GM12865 (cell line): ENCODE data around the gene HELZ.
"Not testable (repeated sequence)": the region's sequence is repeated elsewhere in the genome, so short reads cannot be mapped to it uniquely, and the experiment has no call there.

Experiments
- DNase-seq: peaks from one replicate; pipeline ENCODE4 v3.0.0; 2010; ENCODE audit warnings: low read depth
- H3K4me3 ChIP-seq: 2 replicates; pipeline ENCODE4 v1.5.1; 2011; ENCODE audit warnings: mild to moderate bottlenecking, low read depth, low read length, control low read depth
- TF ChIP-seq, protein P1 (sequence below): IDR thresholded peaks from 2 replicates; pipeline ENCODE4 v1.5.1; 2011; ENCODE audit warnings: low read length, control low read depth, low read depth, inconsistent platforms; ENCODE audit not compliant: insufficient read depth; ENCODE audit errors: missing control alignments

HELZ gene

GRCh38 chr17:67150826-67151225 lies 94.2 kb downstream of the HELZ start:
- TF ChIP-seq, protein P1, sequence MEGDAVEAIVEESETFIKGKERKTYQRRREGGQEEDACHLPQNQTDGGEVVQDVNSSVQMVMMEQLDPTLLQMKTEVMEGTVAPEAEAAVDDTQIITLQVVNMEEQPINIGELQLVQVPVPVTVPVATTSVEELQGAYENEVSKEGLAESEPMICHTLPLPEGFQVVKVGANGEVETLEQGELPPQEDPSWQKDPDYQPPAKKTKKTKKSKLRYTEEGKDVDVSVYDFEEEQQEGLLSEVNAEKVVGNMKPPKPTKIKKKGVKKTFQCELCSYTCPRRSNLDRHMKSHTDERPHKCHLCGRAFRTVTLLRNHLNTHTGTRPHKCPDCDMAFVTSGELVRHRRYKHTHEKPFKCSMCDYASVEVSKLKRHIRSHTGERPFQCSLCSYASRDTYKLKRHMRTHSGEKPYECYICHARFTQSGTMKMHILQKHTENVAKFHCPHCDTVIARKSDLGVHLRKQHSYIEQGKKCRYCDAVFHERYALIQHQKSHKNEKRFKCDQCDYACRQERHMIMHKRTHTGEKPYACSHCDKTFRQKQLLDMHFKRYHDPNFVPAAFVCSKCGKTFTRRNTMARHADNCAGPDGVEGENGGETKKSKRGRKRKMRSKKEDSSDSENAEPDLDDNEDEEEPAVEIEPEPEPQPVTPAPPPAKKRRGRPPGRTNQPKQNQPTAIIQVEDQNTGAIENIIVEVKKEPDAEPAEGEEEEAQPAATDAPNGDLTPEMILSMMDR = no peak
- no peak overlapping the region for H3K4me3 ChIP-seq
- DNase-seq = no peak

DNA sequence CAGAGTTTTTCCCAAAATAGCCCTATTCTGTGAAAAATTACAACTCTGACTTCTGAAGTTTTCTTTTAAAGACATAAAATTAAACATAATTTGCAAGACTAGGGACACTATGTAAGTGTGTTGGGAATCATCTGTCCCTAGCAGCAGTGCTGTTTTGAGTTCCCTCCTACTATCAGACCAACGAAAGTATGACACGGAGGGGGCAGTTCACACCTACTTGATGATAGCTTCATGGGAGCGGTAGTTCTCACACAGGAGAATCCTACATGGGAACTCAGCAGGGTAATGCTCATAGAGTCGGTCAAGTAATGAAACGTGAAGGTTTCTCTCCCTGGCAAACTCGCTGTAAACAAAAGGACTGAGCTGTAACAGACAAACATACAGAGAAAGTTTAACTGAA lies 96.6 kb downstream of the HELZ start:
- TF ChIP-seq, protein P1 = no peak
- H3K4me3 ChIP-seq = no peak overlapping the region
- no peak for DNase-seq

DNA sequence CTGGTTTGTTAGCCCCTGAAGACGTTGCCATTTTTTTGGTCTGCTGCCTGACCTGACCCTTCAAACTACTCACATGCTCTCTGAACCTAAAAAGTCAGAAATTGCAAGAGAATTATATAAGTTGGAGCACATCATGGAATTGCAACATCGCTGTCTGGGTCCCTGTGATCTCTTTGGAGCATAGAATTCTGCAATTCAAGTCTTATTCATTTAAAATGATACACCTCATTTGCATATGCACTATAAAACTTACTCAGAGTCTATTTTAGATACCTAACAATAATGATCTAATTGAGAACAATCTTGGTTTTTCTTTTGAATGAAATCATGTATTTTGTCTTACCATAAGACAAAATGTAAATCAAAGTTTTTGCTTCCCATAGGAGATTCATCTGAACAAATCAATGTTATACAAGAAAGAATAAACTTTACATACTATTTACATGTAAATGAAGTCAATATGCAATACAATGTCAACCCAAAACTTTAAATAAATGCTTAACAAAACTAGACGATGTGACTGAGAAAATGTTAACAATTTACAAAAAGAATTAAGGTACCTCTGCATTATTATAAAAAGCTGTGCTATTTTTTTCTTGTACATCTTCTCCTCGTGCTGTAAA lies 99.7 kb downstream of the HELZ start:
- DNase-seq = no peak
- TF ChIP-seq, protein P1 = no peak
- no peak overlapping the region for H3K4me3 ChIP-seq

DNA sequence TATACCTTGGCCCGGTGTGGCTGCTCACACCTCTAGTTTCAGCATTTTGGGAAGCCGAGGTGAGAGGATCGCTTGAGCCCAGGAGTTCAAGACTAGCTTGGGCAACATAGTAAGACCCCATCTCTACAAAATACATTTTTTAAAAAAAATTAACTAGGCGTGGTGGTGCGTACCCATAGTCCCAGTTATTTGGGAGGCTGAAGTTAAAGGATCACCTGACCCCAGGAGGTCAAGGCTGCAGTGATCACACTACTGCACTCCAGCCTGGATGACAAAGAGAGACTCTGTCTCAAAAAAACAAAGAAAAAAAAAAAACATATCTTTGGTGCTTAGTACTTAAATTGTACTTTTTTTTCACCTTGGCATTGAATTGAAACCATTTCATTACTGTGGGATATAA lies 101.7 kb downstream of the HELZ start:
- no peak for DNase-seq
- H3K4me3 ChIP-seq = no peak overlapping the region
- TF ChIP-seq, protein P1 = no peak

DNA sequence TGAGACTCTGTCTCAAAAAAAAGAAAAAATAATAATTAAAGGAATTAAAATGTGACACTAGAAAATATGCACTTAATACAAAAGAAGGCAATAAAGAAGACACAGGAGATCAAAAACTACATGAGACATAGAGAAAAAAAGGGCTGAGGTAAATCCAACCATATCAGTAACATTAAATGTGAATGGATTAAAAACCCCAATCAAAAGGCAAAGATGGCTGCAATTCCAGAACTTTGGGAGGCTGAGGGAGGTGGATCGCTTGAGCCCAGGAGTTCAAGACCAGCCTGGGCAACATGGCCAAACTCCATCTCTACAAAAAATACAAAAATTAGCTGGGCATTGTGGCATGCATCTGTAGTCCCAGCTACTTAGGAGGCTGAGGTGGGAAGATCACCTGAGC lies 103.0 kb downstream of the HELZ start:
- DNase-seq = not testable (repeated sequence)

DNA sequence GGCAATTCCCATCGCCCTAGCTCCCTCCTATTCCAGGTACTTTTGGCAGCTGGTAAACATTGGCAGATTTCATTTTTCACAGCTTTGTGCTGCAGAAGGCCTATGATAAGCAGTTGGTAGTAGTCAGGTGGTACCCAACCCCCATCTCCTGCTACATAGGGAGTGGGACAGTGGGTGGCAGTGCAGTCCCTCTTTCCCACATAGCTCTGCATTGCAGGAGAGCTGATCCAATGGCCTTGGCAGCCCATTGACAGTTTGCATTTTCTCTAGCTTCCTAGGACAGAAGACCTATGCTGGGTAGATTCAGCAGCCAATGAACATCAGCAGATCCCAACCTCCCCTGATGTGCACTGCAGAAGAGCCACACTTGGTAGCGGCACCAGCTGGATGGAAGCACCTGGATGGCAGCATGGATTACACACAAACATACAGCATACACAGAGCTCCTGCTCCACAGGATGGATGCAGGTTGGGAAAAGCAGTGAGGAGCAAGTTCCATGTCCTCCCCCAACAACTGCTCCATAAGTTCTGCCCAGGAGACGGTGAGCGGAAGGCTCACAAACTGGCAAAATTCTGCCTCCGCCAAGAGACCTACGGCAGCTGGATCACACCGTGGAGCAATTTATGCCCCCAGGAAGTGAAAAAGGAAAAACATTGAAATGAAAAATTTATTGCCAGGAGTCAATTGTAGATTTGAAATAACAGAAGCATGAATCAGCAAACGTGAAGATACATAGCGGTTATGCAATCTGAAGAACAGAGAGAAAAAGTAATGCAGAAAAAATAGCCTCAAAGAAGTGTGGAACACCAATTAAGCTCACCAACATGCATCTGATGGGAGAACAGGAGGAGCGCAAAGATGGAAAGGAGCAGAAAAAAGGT lies 105.0 kb downstream of the HELZ start:
- TF ChIP-seq, protein P1 = no peak
- H3K4me3 ChIP-seq = no peak overlapping the region
- no peak for DNase-seq

More for the DNA sequence above, 103.0 kb downstream of the HELZ start:
- H3K4me3 ChIP-seq = not testable (repeated sequence)

GRCh38 chr17:67139289-67139688 lies 105.7 kb downstream of the HELZ start:
- TF ChIP-seq, protein P1 = no peak
- H3K4me3 ChIP-seq = no peak overlapping the region
- no peak for DNase-seq
